Measurements from ENCODE around the gene ZNF557.

Gene ZNF557

DNA sequence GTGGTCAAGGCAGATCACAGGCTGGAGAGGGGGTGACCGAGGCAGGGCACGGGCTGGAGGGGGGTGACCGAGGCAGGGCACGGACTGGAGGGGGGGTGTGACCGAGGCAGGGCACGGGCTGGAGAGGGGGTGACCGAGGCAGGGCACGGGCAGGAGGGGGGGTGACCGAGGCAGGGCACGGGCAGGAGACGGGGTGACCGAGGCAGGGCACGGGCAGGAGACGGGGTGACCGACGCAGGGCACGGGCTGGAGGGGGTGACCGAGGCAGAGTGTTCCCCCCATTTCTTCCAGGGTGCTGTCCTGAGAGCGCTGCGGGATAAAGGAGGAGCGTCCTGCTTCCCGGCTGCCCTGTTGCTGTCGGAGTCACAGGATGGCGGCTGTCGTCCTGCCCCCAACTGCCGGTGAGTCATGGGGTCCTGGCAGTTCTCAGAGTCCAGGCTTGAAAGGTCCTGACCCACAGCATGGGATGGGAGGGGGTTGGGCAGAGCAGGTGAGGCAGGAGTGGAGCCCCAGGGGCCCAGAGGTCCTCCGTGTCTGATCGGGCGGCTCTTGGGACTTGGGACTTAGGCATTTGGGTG lies 5.3 kb downstream of the ZNF557 start:
- DNase-seq (ENCODE audit: low read depth, low spot score), result no peak

DNA sequence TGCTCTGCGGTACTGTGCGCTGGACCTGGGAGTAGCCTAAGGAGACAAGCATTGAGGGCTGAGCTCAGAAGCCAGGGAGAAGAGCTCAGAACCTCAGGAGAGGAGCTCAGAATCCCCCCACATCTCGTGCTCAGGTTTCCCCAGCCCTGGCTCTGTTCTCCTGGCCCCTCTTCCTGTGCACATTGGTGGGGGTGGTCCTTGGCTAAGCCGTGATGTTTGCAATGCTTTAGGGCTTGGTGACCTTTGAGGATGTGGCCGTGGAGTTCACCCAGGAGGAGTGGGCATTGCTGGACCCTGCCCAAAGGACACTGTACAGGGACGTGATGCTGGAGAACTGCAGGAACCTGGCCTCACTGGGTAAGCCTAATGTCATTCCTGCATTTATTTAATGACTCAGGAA lies 6.6 kb downstream of the ZNF557 start:
- DNase-seq (ENCODE audit: low read depth, low spot score), result no peak

DNA sequence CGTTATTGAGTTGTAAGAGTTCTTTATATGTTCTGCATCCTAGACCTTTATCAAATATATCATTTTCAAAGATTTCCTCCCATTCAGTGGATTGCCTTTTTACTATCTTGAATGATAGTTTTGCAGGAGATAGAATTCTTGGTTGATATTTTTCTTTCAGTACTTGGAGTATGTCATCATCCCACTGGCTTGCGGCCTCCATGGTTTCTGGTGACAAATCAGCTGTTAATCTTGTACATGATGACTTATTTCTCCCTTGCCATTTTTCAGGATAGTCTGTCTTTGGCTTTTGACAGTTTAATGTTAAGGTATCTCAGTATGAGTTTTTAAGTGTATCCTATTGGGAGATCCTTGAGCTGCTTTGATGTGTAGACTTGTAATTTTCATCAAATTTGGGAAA lies 8.5 kb downstream of the ZNF557 start:
- DNase-seq (ENCODE audit: low read depth, low spot score), result no peak

DNA sequence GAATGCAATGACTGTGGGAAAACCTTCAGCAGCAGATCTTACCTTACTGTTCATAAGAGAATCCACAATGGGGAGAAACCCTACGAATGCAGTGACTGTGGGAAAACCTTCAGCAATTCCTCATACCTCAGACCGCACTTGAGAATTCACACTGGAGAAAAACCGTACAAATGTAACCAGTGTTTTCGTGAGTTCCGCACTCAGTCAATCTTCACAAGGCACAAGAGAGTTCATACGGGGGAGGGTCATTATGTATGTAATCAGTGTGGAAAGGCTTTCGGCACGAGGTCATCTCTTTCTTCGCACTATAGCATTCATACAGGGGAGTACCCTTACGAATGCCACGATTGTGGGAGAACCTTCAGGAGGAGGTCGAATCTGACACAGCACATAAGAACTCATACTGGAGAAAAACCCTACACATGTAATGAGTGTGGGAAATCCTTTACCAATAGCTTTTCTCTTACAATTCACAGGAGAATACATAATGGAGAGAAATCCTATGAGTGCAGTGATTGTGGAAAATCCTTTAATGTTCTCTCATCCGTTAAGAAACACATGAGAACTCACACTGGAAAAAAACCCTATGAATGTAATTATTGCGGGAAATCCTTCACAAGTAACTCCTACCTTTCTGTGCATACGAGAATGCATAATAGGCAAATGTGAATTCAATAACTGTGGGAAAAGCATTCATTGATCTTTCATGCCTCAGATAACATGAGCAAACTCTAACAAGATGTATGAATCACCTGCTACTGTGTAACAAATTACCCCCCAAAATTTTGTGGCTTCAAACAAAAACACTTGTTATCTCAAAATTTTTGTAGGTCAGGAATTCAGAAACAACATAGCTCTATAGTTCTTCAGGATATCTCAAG lies 13.8 kb downstream of the ZNF557 start:
- no peak for DNase-seq (ENCODE audit: low read depth, low spot score)

DNA sequence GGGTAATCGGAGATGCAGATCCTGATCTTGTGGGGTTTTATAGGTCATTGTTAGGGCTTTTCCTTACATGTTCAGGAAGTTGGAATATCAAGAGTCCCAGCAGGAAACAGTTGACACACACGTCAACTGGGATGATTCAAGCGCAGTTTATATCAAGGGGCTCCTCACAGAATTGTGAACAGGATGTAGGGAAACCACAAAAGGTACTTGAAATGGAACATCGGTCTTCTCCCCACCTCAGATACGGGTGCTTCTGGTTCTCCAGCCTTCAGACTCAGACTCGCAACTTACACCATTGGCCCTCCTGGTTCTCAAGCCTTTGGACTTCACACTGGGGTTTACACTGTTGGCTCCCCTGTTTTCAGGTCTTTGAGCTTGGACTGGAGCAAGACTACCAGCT lies 19.5 kb downstream of the ZNF557 start:
- DNase-seq (ENCODE audit: low read depth, low spot score), result no peak

- no peak for DNase-seq (ENCODE audit: low read depth, low spot score)
Observed at GRCh38 chr19:7098096-7098495, 28.6 kb downstream of the ZNF557 start.

GRCh38 chr19:7098701-7099596 lies 29.4 kb downstream of the ZNF557 start:
- DNase-seq (ENCODE audit: low read depth, low spot score), result peak; percentile 71

DNA sequence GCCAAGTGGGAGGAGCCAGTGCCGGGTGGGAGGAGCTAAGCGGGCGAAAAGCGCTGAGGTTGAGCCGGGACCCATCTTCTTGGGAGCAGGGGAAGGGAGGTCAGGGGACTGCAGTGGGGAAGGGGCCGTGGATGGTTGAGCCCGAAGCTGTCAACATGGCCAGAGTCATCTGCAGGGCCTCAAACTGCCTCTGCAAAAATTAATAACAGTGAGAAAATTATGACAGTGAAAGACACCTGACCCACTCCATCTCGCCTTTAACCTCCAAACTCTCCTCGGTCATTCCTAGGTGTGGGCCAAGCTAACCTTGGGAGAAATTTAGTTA lies 30.1 kb downstream of the ZNF557 start:
- no peak for DNase-seq (ENCODE audit: low read depth, low spot score)

- no peak for DNase-seq (ENCODE audit: low read depth, low spot score)
Observed at GRCh38 chr19:7101498-7102253, 32.2 kb downstream of the ZNF557 start.

DNA sequence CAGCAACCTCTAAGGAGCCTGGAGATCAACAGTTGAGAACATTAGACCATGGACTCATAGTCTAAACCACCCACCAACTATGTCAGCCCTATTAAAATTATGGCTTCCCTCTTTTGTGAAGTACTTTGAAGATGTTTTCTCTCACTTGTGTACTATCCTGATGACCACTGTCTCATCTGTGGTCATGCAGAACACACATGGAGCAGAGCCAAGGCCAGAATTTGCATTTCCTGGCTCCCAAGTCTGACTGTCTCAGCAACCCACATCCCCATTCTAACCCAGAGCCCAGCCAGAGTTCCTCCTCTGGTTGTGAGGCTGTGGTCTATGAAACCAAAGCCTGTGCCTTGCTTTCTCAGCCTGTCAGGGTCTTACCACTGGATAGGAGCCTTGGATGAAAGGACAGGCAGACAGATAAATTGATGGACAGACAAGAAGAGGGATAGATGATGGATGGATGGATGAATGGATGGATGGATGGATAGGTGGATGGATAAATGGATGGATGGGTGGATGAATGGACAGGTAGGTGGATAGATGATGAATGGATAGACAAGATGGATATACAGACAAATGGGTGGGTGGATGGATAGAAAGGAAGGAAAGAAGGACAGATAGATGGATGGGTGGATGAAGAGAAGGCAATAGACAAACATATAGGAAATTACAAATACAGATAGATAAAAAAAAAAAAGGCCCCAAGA lies 35.4 kb downstream of the ZNF557 start:
- no peak for DNase-seq (ENCODE audit: low read depth, low spot score)

- no peak for DNase-seq (ENCODE audit: low read depth, low spot score)
Observed at GRCh38 chr19:7106711-7107657, 37.5 kb downstream of the ZNF557 start.

- no peak for DNase-seq (ENCODE audit: low read depth, low spot score)
Observed at GRCh38 chr19:7109678-7110289, 40.3 kb downstream of the ZNF557 start.

DNA sequence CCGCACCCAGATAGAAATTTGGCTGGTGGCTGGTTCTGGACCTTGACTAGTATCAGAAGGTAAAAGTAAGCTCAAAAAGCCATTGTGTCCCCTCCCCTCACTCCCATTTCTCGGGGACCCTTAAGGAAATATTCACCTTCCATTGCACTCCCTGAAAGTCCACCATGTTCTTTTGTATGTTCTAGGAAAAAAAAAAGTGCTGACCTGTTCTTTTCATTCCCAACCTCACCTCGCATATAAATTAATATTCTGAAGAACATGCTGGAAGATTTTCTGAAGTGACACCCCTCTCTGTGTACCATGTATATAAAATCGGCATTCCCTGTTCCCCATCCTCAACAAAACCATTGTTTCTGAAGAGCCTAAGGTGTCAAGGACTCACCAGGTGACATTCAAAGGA lies 43.2 kb downstream of the ZNF557 start:
- no peak for DNase-seq (ENCODE audit: low read depth, low spot score)

DNA sequence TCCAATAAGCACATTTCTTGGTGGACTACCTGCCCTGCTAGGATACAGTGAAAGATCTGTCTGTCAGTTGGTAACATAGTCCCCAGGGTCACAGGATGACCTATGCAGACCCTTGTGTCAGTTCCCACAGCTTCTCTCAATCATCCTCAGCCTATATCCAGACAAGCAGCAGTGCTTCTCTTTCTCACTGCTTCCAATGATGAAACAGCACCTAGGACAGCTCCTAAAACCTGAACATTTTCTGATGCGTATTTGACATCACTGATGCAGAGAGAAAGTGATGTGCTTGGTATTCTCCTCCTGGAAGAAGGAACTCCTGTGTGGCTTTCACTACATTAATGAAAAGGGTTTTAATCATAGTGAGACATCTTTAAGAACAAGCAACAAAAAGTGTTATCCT lies 43.7 kb downstream of the ZNF557 start:
- DNase-seq (ENCODE audit: low read depth, low spot score), result no peak

DNA sequence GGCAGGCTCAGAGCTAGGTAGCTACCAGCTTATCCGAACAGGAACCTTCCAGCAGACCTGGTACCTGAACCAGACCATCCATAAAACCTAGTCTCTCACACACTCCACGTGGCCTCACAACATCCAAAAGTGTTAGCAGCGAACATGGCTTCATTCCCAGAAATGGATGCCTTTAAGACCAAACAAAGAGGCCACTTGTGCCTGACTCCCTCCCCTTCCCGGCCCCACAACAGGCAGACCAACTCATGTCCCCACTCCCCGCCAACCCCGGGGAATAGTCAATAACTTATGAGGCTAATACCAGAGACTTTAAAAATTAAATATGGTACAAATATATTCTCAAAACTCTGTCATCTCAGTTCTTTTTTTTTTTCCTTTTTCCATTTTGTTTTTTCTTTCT lies 46.2 kb downstream of the ZNF557 start:
- DNase-seq (ENCODE audit: low read depth, low spot score), result no peak

DNA sequence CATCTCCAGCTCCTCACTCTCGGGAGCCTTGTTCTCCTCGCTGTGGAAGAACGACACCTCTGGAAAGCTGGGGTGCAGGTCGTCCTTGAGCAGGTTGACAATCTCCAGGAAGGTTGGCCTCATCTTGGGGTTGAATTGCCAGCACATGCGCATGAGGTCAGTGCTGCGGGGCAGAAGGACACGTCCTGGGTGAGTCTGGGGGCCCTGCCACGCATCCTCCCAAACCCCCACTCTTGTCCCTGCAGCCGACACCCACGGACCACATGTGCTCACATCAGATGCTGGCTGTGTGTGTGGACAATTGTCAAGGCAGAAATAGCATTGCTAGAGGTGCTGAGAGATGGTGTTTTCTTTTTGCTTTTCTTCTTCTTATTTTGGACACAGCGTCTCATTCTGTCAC lies 47.7 kb downstream of the ZNF557 start:
- no peak for DNase-seq (ENCODE audit: low read depth, low spot score)

- no peak for DNase-seq (ENCODE audit: low read depth, low spot score)
Observed at GRCh38 chr19:7119582-7119981, 50.1 kb downstream of the ZNF557 start.

GRCh38 chr19:7120499-7120898 lies 51.0 kb downstream of the ZNF557 start:
- no peak for DNase-seq (ENCODE audit: low read depth, low spot score)

DNA sequence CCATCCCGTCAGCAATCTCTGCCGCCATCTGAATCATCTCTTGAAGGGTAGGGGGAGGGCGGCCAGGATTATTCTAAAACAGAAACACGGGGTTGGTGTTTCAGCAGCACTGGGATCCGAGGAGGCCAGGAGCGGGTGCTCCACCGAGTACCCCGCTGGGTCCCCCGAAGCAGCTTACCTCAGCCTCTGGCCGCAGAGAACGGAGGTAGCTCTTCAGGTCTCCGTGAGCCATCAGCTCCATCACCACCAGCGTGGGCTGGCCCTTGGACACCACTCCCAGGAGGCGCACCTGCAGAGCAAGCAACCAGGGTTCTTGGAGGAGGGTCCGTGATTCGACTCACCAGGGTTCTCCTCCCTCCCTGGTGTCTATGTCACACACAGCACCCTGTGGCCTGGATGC lies 53.2 kb downstream of the ZNF557 start:
- no peak for DNase-seq (ENCODE audit: low read depth, low spot score)

DNA sequence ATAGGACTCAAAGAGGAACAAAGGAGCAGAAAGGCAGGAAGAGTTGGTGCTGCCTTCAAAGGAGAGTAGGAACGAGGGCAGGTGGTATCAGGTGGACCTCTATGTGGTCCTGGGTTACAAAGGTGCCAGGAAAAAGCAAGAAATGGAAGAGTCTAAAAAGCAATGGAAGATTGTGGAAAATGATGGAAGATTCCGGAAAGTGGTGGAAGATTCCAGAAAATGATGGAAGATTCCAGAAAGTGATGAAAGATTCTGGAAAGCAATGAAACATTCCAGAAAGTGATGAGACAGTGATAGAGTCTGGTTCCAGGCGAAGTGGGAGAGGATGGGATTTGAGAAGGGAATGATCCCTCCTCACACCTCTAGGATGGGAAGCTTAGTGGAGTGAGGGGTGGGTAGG lies 55.3 kb downstream of the ZNF557 start:
- DNase-seq (ENCODE audit: low read depth, low spot score), result no peak

All from activated CD4-positive, CD25-positive, alpha-beta regulatory T cell treated with anti-CD3 and anti-CD28 coated beads, Interleukin-2, amount 50 U/mL, for 16 hours (primary cell).